ENCODE data around the gene TNS2. TPM values are rescaled to one million over a fixed set of nuclear protein-coding genes. Genes with fewer than 3 reads are reported as not detected.

The TNS2 gene
- total and polyA plus RNA-seq, 2 of the 13 experiments (the other 11 are each of a cell fraction or from before 2014, with no cell fraction given): 8.9 to 20.4 TPM

GRCh38 chr12:53051058-53051880, 1.4 kb downstream of the TNS2 start (continued):
- TF ChIP-seq ZNF687 (CRISPR knock-in tag; IDR thresholded peaks at IDR 0.05) (peak; percentile 99), ZNF451 (CRISPR knock-in tag; IDR thresholded peaks at IDR 0.05) (no peak), ZMYM4 (CRISPR knock-in tag; IDR thresholded peaks at IDR 0.05) (peak; percentile 62), ZSCAN31 (CRISPR knock-in tag; IDR thresholded peaks at IDR 0.05; ENCODE audit: low read depth) (peak; percentile 74; the same call in 1 of the 2 replicates), SRSF1 (optimal IDR thresholded peaks at IDR 0.05; ENCODE audit: low read depth, low read length) (no peak), PHF20 (CRISPR knock-in tag; IDR thresholded peaks at IDR 0.05) (0 out of 2 replicates have a peak, but pooled peaks have one; percentile 38), ZNF430 (CRISPR knock-in tag; IDR thresholded peaks at IDR 0.05) (peak; percentile 42; the same call in 1 of the 2 replicates), SPEN (CRISPR knock-in tag; IDR thresholded peaks at IDR 0.05; ENCODE audit: low read depth) (peak; percentile 70), ETV5 (CRISPR knock-in tag; IDR thresholded peaks at IDR 0.05; ENCODE audit: borderline replicate concordance) (peak; percentile 50; the same call in 1 of the 2 replicates), ZMAT3 (CRISPR knock-in tag; conservative IDR thresholded peaks at IDR 0.05) (no peak), ARID4A (CRISPR knock-in tag; IDR thresholded peaks at IDR 0.05; ENCODE audit: borderline replicate concordance) (peak; percentile 85), POLR2G (IDR thresholded peaks at IDR 0.05; ENCODE audit: low read depth, low read length) (peak; percentile 66; the same call in 1 of the 2 replicates), ZNF12 (CRISPR knock-in tag; IDR thresholded peaks at IDR 0.05) (0 out of 2 replicates have a peak, but pooled peaks have one; percentile 36), TRIM24 (CRISPR knock-in tag; IDR thresholded peaks at IDR 0.05) (no peak)
- TF ChIP-seq, protein P1, sequence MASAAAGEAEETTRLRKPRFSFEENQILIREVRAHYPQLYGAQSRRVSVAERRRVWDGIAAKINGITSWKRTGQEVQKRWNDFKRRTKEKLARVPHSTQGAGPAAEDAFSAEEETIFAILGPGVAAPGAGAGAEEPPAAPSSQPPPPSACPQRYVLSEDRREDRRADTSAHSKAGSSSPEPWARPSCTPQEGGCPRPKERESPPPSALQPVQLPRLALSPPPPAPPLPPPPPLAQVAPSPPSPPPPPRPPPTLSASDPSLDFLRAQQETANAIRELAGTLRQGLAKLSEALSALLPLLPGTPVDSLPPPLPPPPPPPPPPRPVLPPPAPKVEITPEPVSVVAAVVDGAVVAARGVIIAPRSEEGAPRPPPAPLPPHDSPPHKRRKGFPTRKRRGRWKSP (CRISPR knock-in tag; IDR thresholded peaks at IDR 0.05): no peak; the same call in 1 of the 2 replicates
- TF ChIP-seq, protein P2, sequence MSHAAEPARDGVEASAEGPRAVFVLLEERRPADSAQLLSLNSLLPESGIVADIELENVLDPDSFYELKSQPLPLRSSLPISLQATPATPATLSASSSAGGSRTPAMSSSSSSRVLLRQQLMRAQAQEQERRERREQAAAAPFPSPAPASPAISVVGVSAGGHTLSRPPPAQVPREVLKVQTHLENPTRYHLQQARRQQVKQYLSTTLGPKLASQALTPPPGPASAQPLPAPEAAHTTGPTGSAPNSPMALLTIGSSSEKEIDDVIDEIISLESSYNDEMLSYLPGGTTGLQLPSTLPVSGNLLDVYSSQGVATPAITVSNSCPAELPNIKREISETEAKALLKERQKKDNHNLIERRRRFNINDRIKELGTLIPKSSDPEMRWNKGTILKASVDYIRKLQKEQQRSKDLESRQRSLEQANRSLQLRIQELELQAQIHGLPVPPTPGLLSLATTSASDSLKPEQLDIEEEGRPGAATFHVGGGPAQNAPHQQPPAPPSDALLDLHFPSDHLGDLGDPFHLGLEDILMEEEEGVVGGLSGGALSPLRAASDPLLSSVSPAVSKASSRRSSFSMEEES (CRISPR knock-in tag; IDR thresholded peaks at IDR 0.05): peak; percentile 73; the same call in 1 of the 2 replicates

Measured in HepG2 (cell line).